Stimulated activated CD8-positive, alpha-beta memory T cell treated with anti-CD3 and anti-CD28 coated beads, Interleukin-7, amount 100 ng/mL, for 4 hours (primary cell): ENCODE results near the gene TMIGD3.

Experiments
- DNase-seq, 2 donors: peaks; one replicate each; pipeline ENCODE4 v3.0.0-alpha.2; 2020; ENCODE audit warnings: low read depth in 2 of 2

TMIGD3 gene

GRCh38 chr1:111474521-111474920, 28.9 kb downstream of the TMIGD3 start:
- DNase-seq: no peak

- no peak for DNase-seq
Observed at GRCh38 chr1:111474106-111474505, 29.3 kb downstream of the TMIGD3 start.

- DNase-seq: no peak
Observed at GRCh38 chr1:111471538-111471937, 31.9 kb downstream of the TMIGD3 start.

- DNase-seq: peak; percentile 53 to 61
Observed at GRCh38 chr1:111471012-111471411, 32.4 kb downstream of the TMIGD3 start.

GRCh38 chr1:111470596-111470995, 32.8 kb downstream of the TMIGD3 start:
- no peak for DNase-seq

- DNase-seq: no peak
Observed at GRCh38 chr1:111469539-111469938, 33.9 kb downstream of the TMIGD3 start.

- DNase-seq: no peak
Observed at GRCh38 chr1:111468717-111469100, 34.7 kb downstream of the TMIGD3 start.

- no peak for DNase-seq
Observed at GRCh38 chr1:111467865-111468716, 35.3 kb downstream of the TMIGD3 start.

GRCh38 chr1:111466480-111466879, 37.0 kb downstream of the TMIGD3 start:
- DNase-seq: no peak

GRCh38 chr1:111465754-111466153, 37.7 kb downstream of the TMIGD3 start:
- no peak for DNase-seq

GRCh38 chr1:111463029-111463683, 40.3 kb downstream of the TMIGD3 start:
- no peak for DNase-seq

- DNase-seq: no peak
Observed at GRCh38 chr1:111462370-111463028, 40.9 kb downstream of the TMIGD3 start.

- DNase-seq: no peak
Observed at GRCh38 chr1:111461765-111462164, 41.7 kb downstream of the TMIGD3 start.

- no peak for DNase-seq
Observed at GRCh38 chr1:111455642-111456031, 47.8 kb downstream of the TMIGD3 start.

GRCh38 chr1:111454859-111455641, 48.4 kb downstream of the TMIGD3 start:
- DNase-seq: no peak

- no peak for DNase-seq
Observed at GRCh38 chr1:111453706-111454105, 49.7 kb downstream of the TMIGD3 start.

- no peak for DNase-seq
Observed at GRCh38 chr1:111452581-111452980, 50.9 kb downstream of the TMIGD3 start.

- no peak for DNase-seq
Observed at GRCh38 chr1:111450185-111450584, 53.2 kb downstream of the TMIGD3 start.

GRCh38 chr1:111449703-111450017, 53.8 kb downstream of the TMIGD3 start:
- no peak for DNase-seq

- peak; percentile 84 to 90 for DNase-seq
Observed at GRCh38 chr1:111448918-111449702, 54.3 kb downstream of the TMIGD3 start, which contains the start of the genes ATP5PB and WDR77. TSS of gene ATP5PB (plus strand) at chr1:111449464. CDS start at chr1:111449542, 78 bp downstream. TSS of gene WDR77 (minus strand) at chr1:111449256. CDS start at chr1:111449169, 87 bp downstream.

GRCh38 chr1:111448482-111448917, 54.9 kb downstream of the TMIGD3 start:
- peak in 1 of 2 donors; percentile 10 for DNase-seq
